Activated T-cell treated with anti-CD3 and anti-CD28 coated beads for 1 hour (primary cell): Measurements from ENCODE around the gene ADGRG6.
"Not testable (repeated sequence)": the region's sequence is repeated elsewhere in the genome, so short reads cannot be mapped to it uniquely, and the experiment has no call there.

ENCODE experiments used
- DNase-seq: peaks from one replicate; pipeline ENCODE4 v3.0.0-alpha.2; 2020; ENCODE audit warnings: low read depth

ADGRG6 gene

GRCh38 chr6:142446576-142446975, 144.8 kb downstream of the ADGRG6 start:
- DNase-seq = no peak

DNA sequence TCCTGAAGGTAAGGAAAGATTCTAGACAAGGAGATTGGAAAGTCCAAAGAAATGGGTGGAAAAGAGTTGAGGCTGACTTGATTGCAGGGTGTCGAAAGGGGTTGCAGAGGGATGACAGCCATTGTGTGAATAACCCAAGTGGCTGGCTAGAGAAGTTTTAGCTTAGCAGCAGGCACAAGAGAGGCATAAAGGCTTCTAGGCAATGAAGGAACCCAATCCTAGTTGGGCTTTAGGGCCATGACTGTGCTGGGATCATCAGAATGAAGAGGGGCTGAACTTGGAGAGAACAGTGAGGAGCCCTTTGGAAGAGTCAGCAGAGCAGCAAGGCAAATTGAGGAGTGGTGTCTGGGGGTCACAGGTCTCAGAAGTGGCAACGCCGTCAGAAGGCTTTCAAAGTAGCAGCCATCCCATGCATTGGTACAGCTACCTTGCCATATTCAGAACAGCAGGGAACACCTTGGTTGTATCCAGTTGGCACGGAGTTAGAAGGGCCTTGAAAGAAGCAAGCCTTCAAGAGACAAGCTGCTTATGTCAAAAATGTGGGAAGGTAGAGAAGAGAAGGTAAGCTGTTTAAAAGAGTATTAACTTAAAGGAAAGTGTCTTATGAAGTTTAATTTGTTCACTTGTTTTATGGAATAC, 146.4 kb downstream of the ADGRG6 start:
- DNase-seq = no peak

- not testable (repeated sequence) for DNase-seq
Observed at GRCh38 chr6:142450856-142451255, 149.0 kb downstream of the ADGRG6 start.

- no peak for DNase-seq
Observed at GRCh38 chr6:142452993-142453392, 151.2 kb downstream of the ADGRG6 start.

DNA sequence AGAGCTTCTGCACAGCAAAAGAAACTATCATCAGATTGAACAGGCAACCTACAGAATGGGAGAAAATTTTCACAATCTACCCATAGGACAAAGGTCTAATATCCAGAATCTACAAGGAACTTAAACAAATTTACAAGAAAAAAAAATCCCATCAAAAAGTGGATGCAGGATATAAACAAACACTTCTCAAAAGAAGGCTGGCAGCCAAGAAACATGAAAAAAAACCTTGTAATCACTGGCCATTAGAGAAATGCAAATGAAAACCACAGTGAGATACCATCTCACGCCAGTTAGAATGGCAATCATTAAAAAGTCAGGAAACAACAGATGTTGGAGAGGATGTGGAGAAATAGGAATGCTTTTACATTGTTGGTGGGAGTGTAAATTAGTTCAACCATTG, 152.4 kb downstream of the ADGRG6 start:
- not testable (repeated sequence) for DNase-seq

DNA sequence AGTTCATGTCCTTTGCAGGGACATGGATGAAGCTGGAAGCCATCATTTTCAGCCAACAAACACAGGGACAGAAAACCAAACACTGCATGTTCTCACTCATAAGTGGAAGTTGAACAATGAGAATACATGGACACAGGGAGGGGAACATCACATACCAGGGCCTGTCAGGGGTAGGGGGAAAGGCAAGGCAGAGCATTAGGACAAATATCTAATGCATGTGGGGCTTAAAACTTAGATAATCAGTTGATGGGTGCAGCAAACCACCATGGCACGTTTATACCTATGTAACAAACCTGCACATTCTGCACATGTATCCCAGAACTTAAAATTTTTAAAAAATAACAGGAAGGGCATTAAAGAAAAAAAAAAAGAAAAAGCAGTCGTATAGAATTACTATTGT, 153.0 kb downstream of the ADGRG6 start:
- not testable (repeated sequence) for DNase-seq

- no peak for DNase-seq
Observed at GRCh38 chr6:142455957-142456589, 154.3 kb downstream of the ADGRG6 start.

DNA sequence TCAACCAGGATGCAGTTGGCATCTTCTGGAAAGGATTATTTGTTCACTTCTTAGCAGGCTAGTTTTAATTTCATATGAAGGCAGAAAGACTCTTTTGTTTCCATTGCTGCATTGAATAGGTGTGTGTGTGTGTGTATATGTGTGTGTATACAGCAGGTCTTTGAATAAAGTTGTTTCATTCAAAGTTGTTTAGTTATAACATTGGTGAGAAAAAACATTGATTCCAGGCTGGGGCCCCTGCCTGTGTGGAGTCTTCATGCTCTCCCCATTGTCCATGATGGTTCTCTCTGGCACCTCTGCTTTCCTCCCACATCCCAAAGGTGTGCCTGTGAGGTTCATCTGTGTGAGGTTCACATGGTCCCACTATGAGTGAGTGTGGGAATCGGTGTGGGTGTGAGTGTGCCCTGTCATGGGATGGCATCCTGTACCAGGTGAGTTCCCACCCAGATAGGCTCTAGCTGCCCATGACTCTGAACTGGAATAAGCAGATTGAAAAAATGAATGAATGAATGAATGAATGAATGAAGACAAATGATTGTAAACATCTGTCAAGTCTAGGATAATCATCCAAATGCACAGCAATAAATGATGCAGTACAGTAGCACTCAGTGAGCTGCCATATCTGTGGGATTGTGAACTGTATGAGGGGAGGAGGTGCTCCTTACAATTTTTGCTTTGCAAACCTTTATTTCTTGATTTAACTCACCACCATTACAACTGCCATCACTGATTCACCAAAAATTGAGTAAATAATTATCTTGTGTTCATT, 156.0 kb downstream of the ADGRG6 start:
- no peak for DNase-seq

DNA sequence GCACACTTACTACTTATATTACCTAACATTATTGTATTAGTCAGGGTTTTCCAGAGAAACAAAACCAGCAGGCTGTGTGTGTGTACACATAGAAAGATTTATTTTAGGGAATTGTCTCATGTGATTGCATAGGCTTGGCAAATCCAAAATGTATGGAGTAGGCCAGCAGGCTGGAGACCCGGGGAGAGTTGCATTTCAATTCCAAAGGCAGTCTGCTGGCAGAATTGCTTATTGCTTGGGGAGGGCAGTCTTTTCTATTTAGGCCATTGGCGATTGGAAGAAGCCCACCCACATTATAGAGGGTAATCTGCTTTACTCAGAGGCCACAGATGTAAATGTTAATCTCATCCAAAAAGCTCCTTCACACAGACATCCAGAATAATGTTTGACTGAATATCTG, 157.0 kb downstream of the ADGRG6 start:
- DNase-seq = no peak

- DNase-seq = no peak
Observed at GRCh38 chr6:142459271-142459670, 157.5 kb downstream of the ADGRG6 start.

- DNase-seq = no peak
Observed at GRCh38 chr6:142462260-142462659, 160.5 kb downstream of the ADGRG6 start.

- DNase-seq = no peak
Observed at GRCh38 chr6:142463988-142464387, 162.2 kb downstream of the ADGRG6 start.

GRCh38 chr6:142469220-142469619, 167.4 kb downstream of the ADGRG6 start:
- no peak for DNase-seq

DNA sequence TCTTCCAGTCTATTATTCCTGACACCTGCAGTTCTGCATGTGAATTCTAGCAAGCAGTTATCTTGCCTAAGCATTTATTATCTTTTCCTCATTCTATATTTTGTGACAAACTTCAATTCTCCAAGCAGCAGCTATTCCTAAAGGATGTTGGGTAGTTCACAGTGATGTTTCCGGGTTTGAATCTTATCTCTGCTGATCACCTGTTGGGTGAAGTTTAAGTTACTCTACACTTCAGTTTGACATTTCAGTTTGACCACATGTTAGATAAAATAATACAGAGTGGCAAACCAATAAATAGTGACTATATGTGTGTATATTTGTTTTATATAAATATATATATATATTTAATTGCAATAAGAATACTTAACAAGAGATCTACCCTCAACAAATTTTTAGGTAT, 168.6 kb downstream of the ADGRG6 start:
- DNase-seq = no peak

GRCh38 chr6:142474531-142475289, 172.9 kb downstream of the ADGRG6 start:
- DNase-seq = no peak

DNA sequence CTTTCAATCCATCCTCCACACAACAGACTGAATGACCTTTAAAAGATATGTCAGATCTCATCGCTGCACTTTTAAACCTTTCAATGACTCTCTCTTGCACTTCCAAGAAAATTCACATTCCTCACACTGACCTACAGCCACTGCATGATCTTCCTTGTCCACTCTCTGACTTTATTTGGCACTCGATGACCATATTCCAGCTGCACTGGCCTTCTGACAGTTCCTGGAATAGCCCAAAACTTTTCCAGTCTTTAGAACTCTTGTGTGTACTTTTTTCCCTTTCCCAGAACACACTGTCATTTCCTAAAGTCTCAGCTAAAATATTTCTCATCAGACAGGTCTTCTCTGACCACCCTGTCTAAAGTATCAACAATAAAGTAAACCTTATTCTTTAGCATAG, 174.6 kb downstream of the ADGRG6 start:
- DNase-seq = no peak

- DNase-seq = no peak
Observed at GRCh38 chr6:142478117-142478516, 176.3 kb downstream of the ADGRG6 start.

GRCh38 chr6:142481466-142481865, 179.7 kb downstream of the ADGRG6 start:
- DNase-seq = no peak

DNA sequence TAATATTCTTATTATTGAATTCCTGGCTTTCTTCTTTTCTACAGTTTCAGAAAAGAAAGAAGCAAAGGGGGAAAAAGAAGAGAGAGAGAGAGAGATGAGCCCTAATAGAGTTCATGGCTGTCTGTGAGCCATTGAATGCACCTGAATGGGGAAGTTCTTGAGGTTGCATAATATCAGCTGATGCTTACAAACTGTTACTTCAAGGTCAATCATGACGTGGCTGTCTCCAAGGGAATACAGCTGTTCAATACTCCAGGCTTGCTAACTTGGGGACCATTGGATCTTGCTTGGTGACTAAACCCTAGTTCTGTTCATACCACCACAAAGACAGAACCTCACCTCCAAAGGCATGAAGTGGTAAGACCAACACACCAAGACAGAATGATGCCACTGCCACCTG, 180.4 kb downstream of the ADGRG6 start:
- DNase-seq = no peak

DNA sequence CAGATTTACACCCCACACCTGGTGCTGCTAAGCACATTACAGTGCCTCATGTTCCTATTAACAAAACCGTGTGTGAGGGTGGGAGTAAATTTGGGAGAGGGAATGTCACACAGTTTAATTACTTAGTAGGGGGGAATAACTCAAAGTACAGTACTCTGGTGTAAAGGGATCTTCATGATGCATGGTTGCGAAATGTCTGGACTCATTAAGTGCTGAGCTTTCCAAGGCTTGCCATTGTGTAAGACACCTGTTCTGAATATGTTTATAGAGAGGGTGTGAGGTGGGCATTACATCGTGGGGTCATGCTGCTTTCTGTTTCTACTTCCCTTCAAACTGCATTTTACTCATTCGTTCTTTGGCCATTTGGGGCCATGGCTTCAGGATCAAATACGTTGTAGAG, 181.2 kb downstream of the ADGRG6 start:
- DNase-seq = no peak

DNA sequence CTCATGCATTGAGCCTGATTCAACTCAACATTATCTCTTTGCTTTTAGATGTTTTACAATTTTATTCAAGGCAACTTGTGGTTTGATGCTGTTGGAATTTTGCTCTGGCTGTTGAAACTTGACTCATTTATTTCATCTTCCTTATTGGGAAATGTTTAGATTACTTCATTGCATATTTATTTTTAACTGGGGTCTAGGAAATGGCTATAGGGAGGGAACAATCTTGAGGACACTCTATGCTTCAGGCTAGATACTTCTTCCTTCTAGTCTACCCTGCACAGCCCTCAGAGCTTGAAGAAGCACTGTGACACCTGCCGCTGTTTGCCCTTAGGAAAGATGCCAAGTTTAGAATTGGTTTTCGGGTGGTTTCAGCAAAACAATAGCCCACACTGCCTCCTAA, 183.4 kb downstream of the ADGRG6 start:
- no peak for DNase-seq
